ENCODE results near the gene NBEA.

DNA sequence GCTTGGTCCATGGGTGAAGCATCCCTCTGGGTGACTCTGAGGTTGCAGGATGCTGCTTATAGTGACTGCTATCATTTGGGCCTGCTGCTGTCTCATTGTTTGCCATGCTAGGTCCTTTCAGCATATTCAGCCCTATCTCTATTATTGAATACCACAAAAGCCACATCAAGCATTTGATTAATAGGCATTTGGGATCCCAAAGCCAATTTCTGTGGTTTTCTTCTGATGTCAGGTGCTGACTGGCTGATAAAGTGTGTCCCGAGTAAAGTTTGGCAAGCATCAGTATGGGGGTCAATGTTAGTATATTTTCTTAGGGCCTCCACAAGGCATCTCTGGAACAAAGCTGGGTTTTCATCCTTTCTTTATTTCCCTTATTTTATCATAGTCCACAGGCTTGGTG is 204.6 kb downstream of the NBEA start:
- TF ChIP-seq, protein P1, sequence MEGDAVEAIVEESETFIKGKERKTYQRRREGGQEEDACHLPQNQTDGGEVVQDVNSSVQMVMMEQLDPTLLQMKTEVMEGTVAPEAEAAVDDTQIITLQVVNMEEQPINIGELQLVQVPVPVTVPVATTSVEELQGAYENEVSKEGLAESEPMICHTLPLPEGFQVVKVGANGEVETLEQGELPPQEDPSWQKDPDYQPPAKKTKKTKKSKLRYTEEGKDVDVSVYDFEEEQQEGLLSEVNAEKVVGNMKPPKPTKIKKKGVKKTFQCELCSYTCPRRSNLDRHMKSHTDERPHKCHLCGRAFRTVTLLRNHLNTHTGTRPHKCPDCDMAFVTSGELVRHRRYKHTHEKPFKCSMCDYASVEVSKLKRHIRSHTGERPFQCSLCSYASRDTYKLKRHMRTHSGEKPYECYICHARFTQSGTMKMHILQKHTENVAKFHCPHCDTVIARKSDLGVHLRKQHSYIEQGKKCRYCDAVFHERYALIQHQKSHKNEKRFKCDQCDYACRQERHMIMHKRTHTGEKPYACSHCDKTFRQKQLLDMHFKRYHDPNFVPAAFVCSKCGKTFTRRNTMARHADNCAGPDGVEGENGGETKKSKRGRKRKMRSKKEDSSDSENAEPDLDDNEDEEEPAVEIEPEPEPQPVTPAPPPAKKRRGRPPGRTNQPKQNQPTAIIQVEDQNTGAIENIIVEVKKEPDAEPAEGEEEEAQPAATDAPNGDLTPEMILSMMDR (IDR thresholded peaks at IDR 0.05; ENCODE audit: insufficient read depth, low read length): no peak
- TF ChIP-seq POLR2AphosphoS5 (IDR thresholded peaks at IDR 0.05; ENCODE audit: low read depth) (no peak), GABPA (IDR thresholded peaks at IDR 0.05; ENCODE audit: low read depth) (no peak)
- TF ChIP-seq, protein P2, sequence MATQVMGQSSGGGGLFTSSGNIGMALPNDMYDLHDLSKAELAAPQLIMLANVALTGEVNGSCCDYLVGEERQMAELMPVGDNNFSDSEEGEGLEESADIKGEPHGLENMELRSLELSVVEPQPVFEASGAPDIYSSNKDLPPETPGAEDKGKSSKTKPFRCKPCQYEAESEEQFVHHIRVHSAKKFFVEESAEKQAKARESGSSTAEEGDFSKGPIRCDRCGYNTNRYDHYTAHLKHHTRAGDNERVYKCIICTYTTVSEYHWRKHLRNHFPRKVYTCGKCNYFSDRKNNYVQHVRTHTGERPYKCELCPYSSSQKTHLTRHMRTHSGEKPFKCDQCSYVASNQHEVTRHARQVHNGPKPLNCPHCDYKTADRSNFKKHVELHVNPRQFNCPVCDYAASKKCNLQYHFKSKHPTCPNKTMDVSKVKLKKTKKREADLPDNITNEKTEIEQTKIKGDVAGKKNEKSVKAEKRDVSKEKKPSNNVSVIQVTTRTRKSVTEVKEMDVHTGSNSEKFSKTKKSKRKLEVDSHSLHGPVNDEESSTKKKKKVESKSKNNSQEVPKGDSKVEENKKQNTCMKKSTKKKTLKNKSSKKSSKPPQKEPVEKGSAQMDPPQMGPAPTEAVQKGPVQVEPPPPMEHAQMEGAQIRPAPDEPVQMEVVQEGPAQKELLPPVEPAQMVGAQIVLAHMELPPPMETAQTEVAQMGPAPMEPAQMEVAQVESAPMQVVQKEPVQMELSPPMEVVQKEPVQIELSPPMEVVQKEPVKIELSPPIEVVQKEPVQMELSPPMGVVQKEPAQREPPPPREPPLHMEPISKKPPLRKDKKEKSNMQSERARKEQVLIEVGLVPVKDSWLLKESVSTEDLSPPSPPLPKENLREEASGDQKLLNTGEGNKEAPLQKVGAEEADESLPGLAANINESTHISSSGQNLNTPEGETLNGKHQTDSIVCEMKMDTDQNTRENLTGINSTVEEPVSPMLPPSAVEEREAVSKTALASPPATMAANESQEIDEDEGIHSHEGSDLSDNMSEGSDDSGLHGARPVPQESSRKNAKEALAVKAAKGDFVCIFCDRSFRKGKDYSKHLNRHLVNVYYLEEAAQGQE (IDR thresholded peaks at IDR 0.05; ENCODE audit: insufficient replicate concordance, low read depth): no peak
